OCI-LY3 (cell line): ENCODE results near the gene WDR72.

Experiments used
- EZH2phosphoT487 ChIP-seq: fragments of 200-600 bp; shearing (Covaris generic); IDR thresholded peaks from 2 replicates; pipeline ENCODE4 v1.6.1; 2018; ENCODE audit warnings: antibody characterized with exemption, mixed run types, low read depth
- TF ChIP-seq, protein P1 (sequence below): fragments of 200-600, 300-600 bp; sonication (generic); IDR thresholded peaks from 2 replicates; pipeline ENCODE4 v1.5.1; 2014; ENCODE audit warnings: antibody characterized with exemption, low read length, low read depth

DNA sequence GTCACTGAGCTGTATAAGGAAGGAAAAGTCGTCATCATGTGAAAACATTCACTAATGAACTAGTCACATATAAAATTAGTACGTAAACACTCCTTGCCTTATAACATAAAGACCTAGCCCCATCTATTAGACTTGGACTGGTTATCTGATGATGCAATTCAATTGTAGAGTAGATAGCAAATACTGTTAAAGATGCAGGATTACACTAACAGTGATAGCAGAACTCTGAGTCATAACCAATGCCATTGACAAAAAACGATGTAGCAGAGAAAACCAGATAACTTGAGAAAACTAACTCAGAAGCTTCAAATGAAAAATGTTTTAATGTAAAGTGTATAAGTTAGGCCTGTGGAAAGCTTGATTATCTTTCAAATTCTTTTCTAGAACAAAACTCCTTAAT is 132.2 kb downstream of the WDR72 start:
- TF ChIP-seq, protein P1, sequence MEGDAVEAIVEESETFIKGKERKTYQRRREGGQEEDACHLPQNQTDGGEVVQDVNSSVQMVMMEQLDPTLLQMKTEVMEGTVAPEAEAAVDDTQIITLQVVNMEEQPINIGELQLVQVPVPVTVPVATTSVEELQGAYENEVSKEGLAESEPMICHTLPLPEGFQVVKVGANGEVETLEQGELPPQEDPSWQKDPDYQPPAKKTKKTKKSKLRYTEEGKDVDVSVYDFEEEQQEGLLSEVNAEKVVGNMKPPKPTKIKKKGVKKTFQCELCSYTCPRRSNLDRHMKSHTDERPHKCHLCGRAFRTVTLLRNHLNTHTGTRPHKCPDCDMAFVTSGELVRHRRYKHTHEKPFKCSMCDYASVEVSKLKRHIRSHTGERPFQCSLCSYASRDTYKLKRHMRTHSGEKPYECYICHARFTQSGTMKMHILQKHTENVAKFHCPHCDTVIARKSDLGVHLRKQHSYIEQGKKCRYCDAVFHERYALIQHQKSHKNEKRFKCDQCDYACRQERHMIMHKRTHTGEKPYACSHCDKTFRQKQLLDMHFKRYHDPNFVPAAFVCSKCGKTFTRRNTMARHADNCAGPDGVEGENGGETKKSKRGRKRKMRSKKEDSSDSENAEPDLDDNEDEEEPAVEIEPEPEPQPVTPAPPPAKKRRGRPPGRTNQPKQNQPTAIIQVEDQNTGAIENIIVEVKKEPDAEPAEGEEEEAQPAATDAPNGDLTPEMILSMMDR = no peak
- no peak for TF ChIP-seq EZH2phosphoT487
